Lower leg skin (tissue), 3 donors: Measurements from ENCODE around the gene SLC9A3.

Experiments
- POLR2A ChIP-seq, 2 donors: fragments of 450-650 bp; IDR thresholded peaks; one replicate each; pipeline ENCODE4 v1.6.1; 2016 to 2017; ENCODE audit warnings: antibody characterized with exemption in 2 of 2, mild to moderate bottlenecking in 1 of 2, moderate library complexity in 1 of 2
- TF ChIP-seq, protein P1 (sequence below), 3 donors: fragments of 450-650 bp; IDR thresholded peaks; one replicate each; pipeline ENCODE4 v1.5.1; 2016; ENCODE audit warnings: antibody characterized with exemption in 3 of 3, mild to moderate bottlenecking in 3 of 3, moderate library complexity in 2 of 3

DNA sequence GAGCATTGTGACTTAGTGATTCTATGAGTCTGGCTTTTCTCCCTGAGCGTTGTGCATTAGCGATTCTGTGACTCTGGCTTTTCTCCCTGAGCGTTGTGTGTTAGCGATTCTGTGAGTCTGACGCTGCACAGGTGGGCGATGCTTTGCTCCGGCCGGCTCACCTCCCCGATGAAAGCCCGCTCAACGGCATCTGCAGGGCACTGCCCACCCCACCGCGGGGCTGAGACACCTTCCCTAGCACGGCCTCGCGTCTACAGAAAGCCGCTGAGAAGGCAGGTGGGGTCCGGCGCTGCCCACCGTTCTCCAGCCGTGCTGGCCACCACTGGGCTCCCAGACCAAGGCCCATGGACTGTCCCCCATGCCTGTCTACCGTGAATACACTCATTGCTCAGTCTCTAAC lies 12.8 kb upstream of the SLC9A3 start:
- TF ChIP-seq, protein P1, sequence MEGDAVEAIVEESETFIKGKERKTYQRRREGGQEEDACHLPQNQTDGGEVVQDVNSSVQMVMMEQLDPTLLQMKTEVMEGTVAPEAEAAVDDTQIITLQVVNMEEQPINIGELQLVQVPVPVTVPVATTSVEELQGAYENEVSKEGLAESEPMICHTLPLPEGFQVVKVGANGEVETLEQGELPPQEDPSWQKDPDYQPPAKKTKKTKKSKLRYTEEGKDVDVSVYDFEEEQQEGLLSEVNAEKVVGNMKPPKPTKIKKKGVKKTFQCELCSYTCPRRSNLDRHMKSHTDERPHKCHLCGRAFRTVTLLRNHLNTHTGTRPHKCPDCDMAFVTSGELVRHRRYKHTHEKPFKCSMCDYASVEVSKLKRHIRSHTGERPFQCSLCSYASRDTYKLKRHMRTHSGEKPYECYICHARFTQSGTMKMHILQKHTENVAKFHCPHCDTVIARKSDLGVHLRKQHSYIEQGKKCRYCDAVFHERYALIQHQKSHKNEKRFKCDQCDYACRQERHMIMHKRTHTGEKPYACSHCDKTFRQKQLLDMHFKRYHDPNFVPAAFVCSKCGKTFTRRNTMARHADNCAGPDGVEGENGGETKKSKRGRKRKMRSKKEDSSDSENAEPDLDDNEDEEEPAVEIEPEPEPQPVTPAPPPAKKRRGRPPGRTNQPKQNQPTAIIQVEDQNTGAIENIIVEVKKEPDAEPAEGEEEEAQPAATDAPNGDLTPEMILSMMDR (IDR thresholded peaks at IDR 0.05) = no peak
- TF ChIP-seq POLR2A (IDR thresholded peaks at IDR 0.05) = no peak
